Right forelimb (tissue), 1 donor: ENCODE results near the gene REEP6.
"Not testable (repeated sequence)": the region's sequence is repeated elsewhere in the genome, so short reads cannot be mapped to it uniquely, and the experiment has no call there.

Experiments used
- DNase-seq: peaks from one replicate; pipeline ENCODE4 v3.0.0-alpha.2; 2018

The REEP6 gene

DNA sequence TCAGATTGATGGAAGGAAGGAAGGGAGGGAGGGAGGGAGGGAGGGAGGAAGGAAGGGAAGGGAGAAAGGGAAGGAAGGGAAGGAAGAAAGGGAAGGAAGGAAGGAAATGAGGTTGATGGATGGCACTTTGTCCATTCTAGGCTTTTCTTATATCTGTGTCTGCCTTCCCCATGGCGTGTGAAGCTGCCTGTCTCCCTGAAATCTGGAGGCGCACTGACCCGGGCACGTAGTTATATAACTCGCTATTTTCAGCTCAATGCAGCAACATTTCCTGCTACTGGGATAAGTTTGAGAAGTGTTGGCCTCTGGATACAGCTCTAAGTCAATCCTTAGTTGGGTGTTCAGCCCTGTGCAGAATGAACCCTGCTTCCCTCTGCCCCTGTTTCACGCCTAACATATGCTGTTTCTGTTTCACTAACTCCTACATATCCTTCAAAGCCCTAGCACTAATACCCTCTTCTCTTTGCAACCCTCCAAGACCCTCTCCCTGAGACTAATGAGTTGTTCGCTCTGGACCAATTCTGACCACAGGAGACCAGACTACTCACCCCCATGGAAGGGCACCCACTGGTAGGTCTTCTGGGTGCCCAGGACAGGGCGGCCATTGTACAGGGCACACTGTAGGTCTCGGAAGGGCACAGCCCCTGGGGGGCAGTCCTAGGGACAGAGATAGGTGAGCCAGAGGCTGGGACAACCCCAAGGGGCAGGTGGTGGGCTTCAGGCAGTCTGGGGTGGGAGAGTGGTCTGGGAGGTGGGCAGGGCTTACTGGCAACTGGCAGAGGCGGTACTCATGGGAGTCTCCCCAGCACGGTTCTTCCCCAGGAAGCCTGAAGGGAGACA lies 18.8 kb downstream of the REEP6 start:
- no peak for DNase-seq

GRCh38 chr19:1510442-1510806 lies 19.4 kb downstream of the REEP6 start:
- DNase-seq, result no peak

GRCh38 chr19:1510807-1511206 lies 19.8 kb downstream of the REEP6 start:
- DNase-seq, result no peak

DNA sequence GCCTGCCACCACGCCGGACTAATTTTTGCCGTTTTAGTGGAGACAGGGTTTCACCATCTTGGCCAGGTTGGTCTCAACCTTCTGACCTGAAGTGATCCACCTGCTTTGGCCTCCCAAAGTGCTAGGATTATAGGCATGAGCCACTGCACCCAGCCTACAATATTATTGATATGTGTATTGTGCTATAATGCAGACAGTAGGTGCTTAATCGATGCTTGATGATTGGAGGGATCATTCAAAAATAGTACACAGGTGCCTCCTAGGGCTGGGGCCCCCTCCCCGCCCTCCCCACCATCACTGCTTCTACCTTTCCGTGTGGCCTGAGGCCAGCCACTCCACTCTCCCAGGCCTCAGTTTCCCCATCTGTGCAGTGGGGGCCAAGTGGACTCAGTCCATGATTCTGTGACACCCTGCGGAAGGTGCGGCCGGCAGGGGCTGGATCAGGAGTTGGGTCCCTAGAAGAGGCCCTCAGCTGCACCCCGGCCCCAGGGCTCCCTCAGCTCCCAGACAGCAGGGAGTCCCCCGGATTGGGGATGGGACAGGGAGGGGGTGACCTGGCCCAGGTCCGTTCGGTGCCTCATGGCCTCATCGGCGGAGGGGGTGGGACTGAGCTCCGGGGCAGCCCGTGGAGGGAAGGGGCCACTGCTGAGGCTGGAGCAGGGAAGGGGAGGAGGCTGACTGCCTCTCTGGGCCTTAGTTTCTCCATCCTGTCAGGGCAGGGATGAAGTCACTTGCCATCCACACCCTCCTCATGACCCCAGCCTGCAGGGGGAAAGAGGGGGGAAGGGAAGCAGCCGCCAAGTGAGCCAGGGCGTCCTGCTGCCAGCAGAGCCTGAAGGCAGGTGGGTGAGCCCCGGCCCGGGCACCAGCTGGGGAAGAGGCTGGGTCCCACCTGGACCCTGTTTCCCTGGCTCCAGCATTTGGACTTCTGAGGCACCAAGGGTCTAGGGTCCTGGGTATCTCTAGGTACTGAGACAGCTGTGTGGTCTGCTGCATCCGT lies 20.6 kb downstream of the REEP6 start:
- DNase-seq, result no peak

DNA sequence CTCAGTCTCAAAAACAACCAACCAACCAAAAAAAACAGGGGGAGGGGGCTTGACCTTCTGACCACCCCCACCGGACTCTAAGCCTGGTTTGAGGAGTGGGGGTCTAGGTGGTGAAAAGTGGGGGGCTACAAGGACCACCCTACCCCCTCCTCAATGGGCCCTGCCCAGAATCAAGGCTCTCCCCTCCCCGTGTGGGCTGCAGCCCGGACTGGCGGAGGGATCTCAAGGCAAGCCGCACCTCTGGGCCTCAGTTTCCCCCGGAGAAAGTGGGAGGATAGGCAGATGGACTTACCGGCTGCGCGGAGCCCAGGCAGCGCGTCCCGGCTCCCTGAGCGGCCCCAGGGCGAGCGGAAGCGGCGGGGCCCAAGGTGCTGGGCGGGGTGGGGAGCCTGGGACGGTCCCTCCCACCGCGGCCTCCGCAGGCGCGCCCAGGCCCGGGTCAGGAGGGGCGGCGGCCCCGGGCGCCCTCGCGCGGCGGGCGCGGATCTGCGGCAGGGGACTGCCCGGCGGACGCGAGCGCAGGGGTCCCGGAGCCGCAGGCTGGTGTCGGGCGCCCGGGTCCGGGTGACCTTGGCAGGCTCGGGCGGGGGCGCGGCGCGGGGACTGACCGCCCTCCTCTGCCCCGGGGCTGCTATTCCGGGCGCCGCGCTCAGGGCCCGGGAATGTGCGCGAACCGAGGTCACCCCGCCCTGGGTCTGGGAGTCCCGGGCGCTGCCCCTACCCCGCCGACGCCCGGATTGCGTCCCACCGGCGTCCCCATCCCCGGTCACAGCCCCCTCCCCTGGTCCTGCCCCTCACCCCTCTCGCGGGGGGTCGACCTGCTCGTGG lies 21.9 kb downstream of the REEP6 start, which contains the start of gene ADAMTSL5:
Gene ADAMTSL5 (minus strand): TSS at position 349 of the 828 bp plus-strand sequence. CDS start 2,076 bp downstream, outside the sequence.
- no peak for DNase-seq

DNA sequence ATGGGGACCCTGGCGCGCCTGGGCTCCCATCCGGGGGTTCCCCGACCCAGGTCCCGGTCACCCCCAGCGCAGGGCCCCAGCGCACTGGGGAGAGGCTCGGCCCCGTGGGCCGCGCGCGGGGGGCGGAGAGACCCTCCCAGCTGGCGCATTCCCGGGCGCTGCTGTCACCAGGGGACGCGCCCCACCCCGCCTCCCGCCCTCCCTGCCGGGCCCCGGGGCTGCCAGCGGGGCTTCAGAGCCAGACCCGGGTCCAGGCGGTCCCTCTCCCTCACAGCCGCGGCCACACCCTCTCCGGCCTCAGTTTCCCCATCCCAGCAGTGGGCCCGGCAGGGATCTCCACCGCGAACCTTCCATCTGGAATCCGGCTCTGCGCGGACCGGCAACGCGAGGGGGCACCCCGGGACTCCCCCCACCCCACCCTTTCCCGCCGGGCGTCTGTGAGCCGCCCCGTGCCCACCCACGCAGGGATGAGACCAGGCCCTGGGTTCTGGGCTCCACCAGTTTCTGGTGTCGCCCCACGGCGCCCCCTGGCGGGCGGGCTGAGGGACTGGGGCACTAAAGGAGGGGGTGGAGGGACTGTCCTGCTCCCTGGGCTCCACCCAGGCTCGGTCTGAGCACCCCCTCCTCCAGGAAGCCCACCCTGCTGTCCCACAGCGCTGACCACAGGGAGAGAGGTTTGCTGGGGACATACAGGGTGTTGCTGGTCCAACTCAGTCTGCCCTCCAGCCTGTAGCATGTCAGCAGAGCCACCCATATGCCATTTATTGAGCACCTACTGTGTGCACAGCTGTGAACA lies 22.7 kb downstream of the REEP6 start:
- DNase-seq, result no peak

DNA sequence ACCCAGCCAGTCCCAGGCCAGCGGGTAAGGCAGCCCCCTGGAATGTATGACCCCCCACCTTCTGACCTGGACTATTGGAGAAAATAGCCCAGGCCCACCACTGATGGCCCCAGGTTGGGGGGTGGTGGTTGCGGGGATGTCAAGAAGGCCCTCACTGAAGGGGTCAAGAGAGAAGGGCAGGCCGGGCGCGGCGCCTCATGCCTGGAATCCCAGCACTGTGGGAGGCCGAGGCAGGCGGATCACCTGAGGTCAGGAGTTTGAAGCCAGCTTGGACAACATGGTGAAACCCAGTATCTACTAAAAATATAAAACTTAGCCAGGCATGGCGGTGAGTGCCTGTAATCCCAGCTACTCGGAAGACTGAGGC lies 23.3 kb downstream of the REEP6 start:
- DNase-seq, result no peak

DNA sequence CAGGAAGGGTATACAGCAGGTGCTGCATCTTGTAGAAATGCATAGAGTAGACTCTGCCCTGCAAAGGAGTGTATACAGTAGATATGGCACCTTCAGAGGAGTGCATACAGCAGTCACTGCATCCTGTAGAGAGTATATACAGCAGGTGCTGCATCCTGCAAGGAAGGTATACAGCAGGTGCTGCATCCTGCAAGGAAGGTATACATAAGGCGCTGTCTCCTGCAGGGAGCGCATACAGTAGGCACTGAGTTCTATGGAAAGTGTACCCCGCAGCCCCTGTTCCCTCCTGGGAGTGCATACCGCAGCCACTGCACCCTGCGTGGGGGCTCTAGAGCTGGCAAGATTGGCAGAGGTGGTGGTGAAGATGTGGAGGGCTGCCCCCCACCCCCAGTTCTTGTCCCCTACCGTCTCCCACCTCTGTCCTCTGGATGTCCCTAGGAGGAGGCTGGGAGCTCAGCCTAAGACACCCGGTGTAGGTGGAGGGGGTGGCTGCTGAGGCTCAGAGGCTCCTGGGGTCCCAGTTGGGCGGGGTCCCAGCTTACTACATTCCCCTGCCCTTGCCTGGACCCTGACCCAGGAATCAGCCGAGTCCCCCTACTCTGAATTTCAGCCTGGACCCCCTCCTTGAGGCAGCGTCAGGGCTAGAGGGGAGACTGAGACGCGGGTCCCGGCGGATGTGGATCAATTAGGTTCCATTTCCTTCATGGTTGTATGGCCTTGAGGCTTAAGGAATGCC lies 24.2 kb downstream of the REEP6 start:
- DNase-seq, result no peak

DNA sequence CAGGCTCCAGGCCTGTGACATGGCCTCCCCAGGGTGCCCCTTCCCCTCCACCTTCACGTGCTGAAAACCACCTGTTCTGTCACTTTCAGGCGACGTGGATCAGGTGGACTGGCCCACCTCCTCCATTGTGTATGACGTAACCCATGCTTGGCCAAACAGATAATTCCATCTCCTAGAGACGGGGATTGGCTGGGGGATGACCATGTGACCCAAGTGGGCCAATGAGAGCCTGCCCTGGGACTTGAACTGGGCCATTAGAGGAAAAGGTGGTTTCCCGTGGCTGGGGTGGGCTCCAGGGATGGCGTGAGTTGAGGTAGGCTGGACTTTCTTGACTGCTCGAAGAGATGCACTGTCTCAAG lies 25.4 kb downstream of the REEP6 start:
- no peak for DNase-seq

- no peak for DNase-seq
These were observed 27.5 kb downstream of the REEP6 start for GRCh38 chr19:1518471-1518870.

- DNase-seq, result not testable (repeated sequence)
These were observed 28.8 kb downstream of the REEP6 start for GRCh38 chr19:1519802-1520201.

DNA sequence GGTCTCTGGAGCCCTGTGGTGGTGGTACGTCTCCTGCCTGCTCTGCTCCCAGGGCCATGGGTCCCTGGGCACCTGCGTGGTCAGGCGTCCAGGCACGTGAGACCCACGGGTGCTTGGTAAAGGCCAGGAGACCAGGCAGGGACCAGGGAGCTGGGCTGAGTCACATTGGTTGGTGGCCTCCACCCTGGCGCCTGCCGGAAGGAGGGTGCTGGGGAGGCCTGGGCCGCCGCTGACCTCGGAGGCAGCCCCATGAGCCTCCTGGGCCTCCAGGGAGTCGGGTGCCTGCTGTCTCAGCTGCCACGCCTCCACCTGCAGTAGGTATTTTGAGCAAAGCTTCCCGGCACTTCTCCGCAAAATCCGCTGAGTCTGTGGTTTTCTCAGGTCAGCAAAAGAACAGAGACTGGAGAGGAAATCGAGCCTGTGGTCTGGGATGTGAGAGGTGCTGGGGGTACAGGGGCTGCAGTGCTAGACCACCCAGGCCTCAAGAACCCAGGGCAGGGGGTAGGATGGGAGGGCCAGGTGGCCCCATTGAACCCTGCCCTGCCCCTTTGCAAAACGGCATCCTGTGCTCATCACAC lies 29.3 kb downstream of the REEP6 start:
- DNase-seq, result no peak

- DNase-seq, result no peak
These were observed 30.7 kb downstream of the REEP6 start for GRCh38 chr19:1521636-1522035.

DNA sequence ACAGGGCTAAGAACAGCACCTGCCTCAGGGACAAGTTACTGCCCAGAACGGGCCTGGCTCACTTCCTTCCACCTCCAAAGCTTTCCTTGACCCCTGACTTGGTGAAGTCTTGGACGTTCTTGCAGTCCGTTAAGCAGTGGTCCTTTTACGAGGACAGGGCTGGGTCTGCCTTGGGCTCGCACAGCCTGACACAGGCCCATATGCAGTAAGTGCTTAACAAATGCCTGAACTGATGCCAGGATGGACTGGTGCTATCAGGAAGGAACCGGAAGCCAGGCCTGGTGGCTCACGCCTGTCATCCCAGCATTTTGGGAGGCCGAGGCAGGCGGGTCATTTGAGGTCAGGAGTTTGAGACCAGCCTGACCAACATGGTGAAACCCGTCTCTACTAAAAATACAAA lies 31.1 kb downstream of the REEP6 start:
- DNase-seq, result no peak

GRCh38 chr19:1522838-1523237 lies 31.9 kb downstream of the REEP6 start:
- DNase-seq, result no peak

GRCh38 chr19:1523412-1524286 lies 32.7 kb downstream of the REEP6 start, which contains the start of gene PLK5:
Gene PLK5, plus strand, starts transcription at chr19:1524077. Its CDS starts 2,920 bp downstream, at chr19:1526997.
- no peak for DNase-seq

- no peak for DNase-seq
These were observed 33.4 kb downstream of the REEP6 start for GRCh38 chr19:1524287-1524971.

- no peak for DNase-seq
These were observed 34.0 kb downstream of the REEP6 start for GRCh38 chr19:1524972-1525325.

DNA sequence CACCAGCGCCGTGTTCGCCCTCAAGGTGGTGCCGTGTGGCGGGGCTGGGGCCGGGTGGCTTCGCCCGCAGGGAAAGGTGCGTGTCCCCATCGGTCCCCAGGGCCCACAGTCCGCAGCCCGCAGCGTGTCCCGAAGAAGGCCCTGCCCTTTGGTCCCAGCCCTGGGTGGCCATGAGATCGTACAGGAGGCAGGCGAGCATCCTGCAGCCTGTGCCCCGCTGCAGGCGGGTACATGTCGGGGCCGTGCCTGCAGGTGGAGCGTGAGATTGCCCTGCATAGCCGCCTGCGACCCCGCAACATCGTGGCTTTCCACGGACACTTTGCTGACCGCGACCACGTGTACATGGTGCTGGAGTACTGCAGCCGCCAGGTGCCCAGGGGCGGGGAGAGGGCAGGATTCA lies 34.4 kb downstream of the REEP6 start:
- DNase-seq, result no peak
